ENCODE results near the gene ARHGAP18. TPM values are rescaled to one million over a fixed set of nuclear protein-coding genes. Genes with fewer than 3 reads are reported as not detected.
A peak's percentile ranks its signal among the peaks of the same experiment; 100 is the strongest.

ARHGAP18 gene
- total RNA-seq, 2 donors from 2014 or later: 7.1 to 11.2 TPM

DNA sequence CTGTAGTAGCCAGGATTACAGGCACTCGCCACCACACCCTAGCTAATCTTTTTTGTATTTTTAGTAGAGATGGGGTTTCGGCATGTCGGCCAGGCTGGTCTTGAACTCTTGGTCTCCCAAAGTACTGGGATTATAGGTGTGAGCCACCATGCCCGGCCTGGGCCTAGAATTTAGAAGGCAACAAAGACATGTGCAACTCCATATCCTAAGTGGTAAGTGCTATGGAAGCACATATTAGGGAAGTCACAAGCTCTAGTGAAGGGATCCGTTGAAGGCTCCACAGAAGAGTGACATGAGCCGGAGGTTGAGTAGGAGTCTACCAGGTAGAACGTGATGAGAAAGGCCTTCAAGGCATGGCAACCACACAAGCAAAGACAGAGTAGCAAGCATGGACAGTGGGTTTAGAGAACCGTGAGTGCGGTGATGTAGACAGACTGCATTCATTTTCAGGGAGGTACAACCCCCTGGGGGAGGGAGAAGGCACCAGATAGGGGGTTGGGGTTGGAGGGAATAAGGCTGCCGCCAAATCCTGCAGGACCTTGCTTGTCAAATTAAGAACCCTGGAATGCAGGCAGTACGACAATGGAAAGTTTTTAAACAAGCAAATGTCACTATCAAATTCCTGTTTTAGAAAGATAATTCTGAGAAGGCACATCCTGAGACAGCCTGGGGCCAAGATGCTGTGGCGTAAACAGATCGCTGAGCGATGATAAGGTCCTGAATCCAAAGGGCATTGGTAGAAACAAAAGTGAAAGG, 50.2 kb downstream of the ARHGAP18 start:
- Histone ChIP-seq H3K27ac (peak overlapping the region; percentile 5 to 57), H3K4me1 (peaks cover 0 to 17% of the 10 kb centered on the region in 2 donors), H3K27me3 (no peaks in the 10 kb centered on the region), H3K4me3 (peak overlapping the region in 1 of 2 donors; percentile 39), H3K36me3 (no peaks in the 10 kb centered on the region), H3K9me3 (no peaks in the 10 kb centered on the region)
- TF ChIP-seq, protein P1, sequence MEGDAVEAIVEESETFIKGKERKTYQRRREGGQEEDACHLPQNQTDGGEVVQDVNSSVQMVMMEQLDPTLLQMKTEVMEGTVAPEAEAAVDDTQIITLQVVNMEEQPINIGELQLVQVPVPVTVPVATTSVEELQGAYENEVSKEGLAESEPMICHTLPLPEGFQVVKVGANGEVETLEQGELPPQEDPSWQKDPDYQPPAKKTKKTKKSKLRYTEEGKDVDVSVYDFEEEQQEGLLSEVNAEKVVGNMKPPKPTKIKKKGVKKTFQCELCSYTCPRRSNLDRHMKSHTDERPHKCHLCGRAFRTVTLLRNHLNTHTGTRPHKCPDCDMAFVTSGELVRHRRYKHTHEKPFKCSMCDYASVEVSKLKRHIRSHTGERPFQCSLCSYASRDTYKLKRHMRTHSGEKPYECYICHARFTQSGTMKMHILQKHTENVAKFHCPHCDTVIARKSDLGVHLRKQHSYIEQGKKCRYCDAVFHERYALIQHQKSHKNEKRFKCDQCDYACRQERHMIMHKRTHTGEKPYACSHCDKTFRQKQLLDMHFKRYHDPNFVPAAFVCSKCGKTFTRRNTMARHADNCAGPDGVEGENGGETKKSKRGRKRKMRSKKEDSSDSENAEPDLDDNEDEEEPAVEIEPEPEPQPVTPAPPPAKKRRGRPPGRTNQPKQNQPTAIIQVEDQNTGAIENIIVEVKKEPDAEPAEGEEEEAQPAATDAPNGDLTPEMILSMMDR (IDR thresholded peaks at IDR 0.05): no peak
- no peak for DNase-seq (ENCODE audit: low spot score)

DNA sequence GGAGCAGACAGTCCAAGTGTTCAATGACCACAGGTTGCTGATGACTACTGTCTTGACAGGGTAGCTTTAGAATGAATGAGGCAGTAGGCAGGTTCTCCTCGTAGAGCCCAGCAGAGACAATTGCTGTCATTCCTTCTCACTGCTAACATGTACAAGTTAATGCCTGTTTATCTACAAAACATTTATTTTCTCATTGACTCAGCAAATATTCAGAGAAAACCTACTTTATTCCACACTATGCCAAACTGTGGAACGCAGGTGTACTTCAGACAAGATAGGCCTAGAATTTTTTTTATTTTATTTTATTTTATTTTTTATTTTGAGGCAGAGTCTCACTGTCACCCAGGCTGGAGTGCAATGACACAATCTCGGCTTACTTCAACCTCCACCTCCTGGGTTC, 50.8 kb downstream of the ARHGAP18 start:
- Histone ChIP-seq H3K27ac (no peak overlapping the region), H3K36me3 (no peaks in the 10 kb centered on the region), H3K9me3 (no peaks in the 10 kb centered on the region), H3K4me1 (peaks cover 0 to 17% of the 10 kb centered on the region in 2 donors), H3K4me3 (no peak overlapping the region), H3K27me3 (no peaks in the 10 kb centered on the region)
- DNase-seq (ENCODE audit: low spot score): no peak
- TF ChIP-seq, protein P1 (IDR thresholded peaks at IDR 0.05): no peak

DNA sequence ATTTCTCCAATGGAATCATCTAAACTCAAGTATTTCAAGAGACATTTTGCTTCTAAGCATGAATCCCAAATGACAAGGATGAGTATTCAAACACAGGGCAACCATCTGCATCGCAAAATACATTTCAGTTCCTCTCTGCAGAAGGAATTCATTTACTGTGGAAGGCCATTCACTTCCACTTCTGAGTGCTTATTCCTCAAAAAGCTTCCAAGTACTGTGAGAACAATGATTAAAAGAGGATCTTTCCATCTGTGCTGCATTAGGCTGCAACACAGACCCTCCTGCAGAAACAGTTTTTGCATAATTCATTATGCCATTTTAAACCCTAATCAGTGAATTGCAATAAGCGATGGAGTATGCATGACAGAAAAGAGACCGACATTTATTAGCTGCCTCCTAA, 52.5 kb downstream of the ARHGAP18 start:
- Histone ChIP-seq H3K4me1 (peaks cover 0 to 10% of the 10 kb centered on the region in 2 donors), H3K36me3 (no peaks in the 10 kb centered on the region), H3K27ac (no peak overlapping the region), H3K4me3 (no peak overlapping the region), H3K9me3 (no peaks in the 10 kb centered on the region), H3K27me3 (no peaks in the 10 kb centered on the region)
- DNase-seq (ENCODE audit: low spot score): no peak
- TF ChIP-seq, protein P1 (IDR thresholded peaks at IDR 0.05): no peak

DNA sequence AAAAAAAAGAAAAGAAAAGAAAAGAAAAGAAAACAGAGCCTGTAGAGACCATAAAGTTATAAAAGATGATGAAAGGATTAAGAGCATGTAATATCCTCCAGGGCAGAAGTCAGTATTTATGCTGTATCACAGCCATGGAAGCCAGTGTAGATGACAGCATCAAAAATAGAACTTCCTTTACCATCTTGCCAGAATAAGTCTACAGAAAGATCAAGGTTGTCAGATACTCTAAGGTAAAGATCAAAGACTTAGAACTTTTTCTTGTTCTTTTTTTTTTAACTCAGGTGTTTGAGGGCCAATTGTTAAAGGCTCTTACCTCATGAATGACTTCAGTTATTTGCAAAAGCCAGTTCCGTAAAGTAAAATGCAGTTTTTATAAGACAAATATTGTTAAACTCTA, 54.6 kb downstream of the ARHGAP18 start:
- no peaks in the 10 kb centered on the region for H3K9me3 ChIP-seq
- H3K27me3 ChIP-seq: no peaks in the 10 kb centered on the region
- no peak overlapping the region for H3K4me3 ChIP-seq
- TF ChIP-seq, protein P1 (IDR thresholded peaks at IDR 0.05): no peak
- H3K4me1 ChIP-seq: peaks cover 0 to 9% of the 10 kb centered on the region in 2 donors
- H3K36me3 ChIP-seq: no peaks in the 10 kb centered on the region
- H3K27ac ChIP-seq: no peak overlapping the region
- DNase-seq (ENCODE audit: low spot score): no peak

DNA sequence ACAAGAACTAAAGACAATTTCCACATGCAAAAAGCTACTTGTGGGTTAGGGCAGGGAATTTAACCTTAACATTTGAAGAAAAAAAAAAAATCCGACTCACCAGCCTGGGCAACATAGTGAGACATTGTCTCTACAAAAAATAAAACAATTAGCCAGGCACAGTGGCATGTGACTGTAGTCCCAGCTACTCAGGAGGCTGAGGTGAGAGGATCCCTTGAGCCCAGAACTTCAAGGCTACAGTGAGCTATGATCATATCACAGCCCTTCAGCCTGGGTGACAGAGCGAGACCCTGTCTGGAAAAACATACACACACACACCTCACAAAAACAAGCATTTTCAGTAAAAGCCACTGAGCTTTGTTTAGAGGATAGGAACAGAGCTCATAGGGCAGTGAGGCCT, 56.2 kb downstream of the ARHGAP18 start:
- Histone ChIP-seq H3K27ac (no peak overlapping the region), H3K4me3 (no peak overlapping the region), H3K36me3 (no peaks in the 10 kb centered on the region), H3K27me3 (no peaks in the 10 kb centered on the region), H3K9me3 (no peaks in the 10 kb centered on the region), H3K4me1 (peaks cover 0 to 9% of the 10 kb centered on the region in 2 donors)
- DNase-seq (ENCODE audit: low spot score): no peak
- TF ChIP-seq, protein P1 (IDR thresholded peaks at IDR 0.05): no peak

DNA sequence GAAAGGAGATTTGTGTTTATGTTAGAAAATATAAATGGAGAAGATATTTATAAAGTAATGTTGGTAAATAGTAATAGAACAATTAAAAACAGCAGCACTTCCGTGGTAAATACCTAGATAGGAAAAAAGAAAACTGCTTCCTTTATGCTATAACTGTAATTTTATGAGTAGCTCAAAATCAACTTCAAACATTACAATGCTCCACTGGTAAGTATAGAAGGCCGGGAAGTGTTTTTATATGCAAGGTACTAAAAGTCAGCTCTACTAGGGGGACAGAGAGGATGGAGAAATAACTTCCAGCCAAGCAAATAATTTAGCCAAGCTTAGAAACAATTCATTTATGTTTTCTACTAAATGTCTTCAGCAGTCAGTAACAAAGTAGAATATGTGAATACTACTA, 56.7 kb downstream of the ARHGAP18 start:
- Histone ChIP-seq H3K27me3 (no peaks in the 10 kb centered on the region), H3K36me3 (no peaks in the 10 kb centered on the region), H3K27ac (no peak overlapping the region), H3K9me3 (no peaks in the 10 kb centered on the region), H3K4me3 (no peak overlapping the region), H3K4me1 (peaks cover 0 to 9% of the 10 kb centered on the region in 2 donors)
- TF ChIP-seq, protein P1 (IDR thresholded peaks at IDR 0.05): no peak
- DNase-seq (ENCODE audit: low spot score): no peak

Data from right atrium auricular region (tissue), 2 donors.